ENCODE results near the gene RIPOR1. TPM values are rescaled to one million over a fixed set of nuclear protein-coding genes. Genes with fewer than 3 reads are reported as not detected.

RIPOR1 gene
- total RNA-seq, 1 experiment from 2014 or later, result 82.2 TPM

DNA sequence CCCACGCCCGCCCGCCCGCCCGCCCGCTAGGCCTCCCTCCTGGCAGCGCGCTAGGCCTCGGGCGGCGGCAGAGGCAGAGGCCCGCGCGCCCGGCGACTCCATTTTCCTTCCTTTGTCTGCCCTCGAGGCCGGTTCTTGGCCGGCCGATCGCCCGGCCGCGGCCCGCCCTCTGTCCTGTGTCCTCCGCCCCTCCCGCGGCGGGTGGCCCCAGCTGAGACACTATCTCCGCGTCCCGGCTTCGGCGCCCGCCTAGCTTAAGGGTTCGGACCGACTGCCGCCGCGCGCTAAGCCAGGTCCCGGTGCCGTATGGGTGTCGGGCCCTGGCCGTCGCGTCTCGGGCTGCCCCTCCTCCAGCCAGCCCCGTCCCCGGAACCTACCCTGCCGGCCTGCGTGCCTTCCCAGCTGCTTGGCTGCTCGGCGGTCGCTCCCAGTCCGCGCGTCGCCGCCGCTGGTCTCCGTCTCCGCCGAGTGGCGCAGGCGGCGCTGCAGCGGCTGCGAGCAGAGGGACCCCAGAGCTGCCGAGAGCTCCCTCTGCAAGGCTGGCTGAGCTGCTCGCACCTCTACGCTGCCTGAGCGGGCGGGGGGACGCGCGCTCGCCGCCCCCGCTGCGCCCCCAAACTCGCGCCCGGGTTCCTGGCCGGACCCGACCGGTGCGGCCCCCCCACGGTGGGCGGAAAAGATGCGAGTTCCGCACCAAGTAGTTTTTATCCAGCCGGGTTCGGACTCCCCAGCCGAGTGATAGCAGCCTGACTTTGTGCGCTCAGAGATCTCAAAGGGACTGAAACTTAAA, 34.5 kb downstream of the RIPOR1 start:
- CTCF ChIA-PET, result interaction anchor here (0.6 to 1.8 kb wide), 2 partner anchors 42 to 624 kb away, joined by 3 to 5 read pairs; no protein-coding TSS in a partner anchor
- in situ Hi-C loops (cut with HindIII; ENCODE audit: low pct_unique_long_range_greater_than_20kb, low sequenced_read_pairs), result no loop called here

GRCh38 chr16:67563708-67564468, 35.3 kb downstream of the RIPOR1 start:
- Histone ChIP-seq H3K27ac (ENCODE audit: low read length) (peak overlapping the region; percentile 86), H3K36me3 (ENCODE audit: control insufficient read depth, insufficient read depth, low read length) (peaks cover 5% of the 10 kb centered on the region; the same call in 1 of the 2 replicates), H3K27me3 (ENCODE audit: control insufficient read depth, insufficient read depth, low read length) (no peaks in the 10 kb centered on the region), H3K4me1 (ENCODE audit: control insufficient read depth, insufficient read depth, low read length) (peaks cover 11% of the 10 kb centered on the region), H3K4me3 (ENCODE audit: low read depth in 2 of 2, low read length in 2 of 2) (peak overlapping the region; percentile 78 to 92), H3K9me3 (ENCODE audit: control insufficient read depth, insufficient read depth, low read depth, low read length) (no peaks in the 10 kb centered on the region)
- ATAC-seq (no peak), DNase-seq (ENCODE audit: low read depth, low spot score) (no peak)
- in situ Hi-C loops (cut with HindIII; ENCODE audit: low pct_unique_long_range_greater_than_20kb, low sequenced_read_pairs) (no loop called here), intact Hi-C loops (cut with micrococcal nuclease; ENCODE audit: unreplicated experiment) (no loop called here)
- POLR2A ChIA-PET, result no interaction called here
- TF ChIP-seq POLR2AphosphoS5 (IDR thresholded peaks at IDR 0.05; ENCODE audit: low read depth, low read length), result no peak
- no peak for TF ChIP-seq SIN3A (IDR thresholded peaks at IDR 0.05; ENCODE audit: borderline replicate concordance, insufficient read depth, low read depth, low read length)
- BruUV-seq (replicated peaks), result no TSS peak
- CTCF ChIA-PET, result interaction anchor here (0.7 to 1.8 kb wide), 2 partner anchors 43 to 67 kb away, joined by 5 to 7 read pairs; no protein-coding TSS in a partner anchor

More for the DNA sequence above, 34.5 kb downstream of the RIPOR1 start:
- Histone ChIP-seq H3K9me3 (ENCODE audit: control insufficient read depth, insufficient read depth, low read depth, low read length) (no peaks in the 10 kb centered on the region), H3K4me3 (ENCODE audit: low read depth in 2 of 2, low read length in 2 of 2) (peak overlapping the region; percentile 78 to 92), H3K27ac (ENCODE audit: low read length) (peak overlapping the region; percentile 86), H3K4me1 (ENCODE audit: control insufficient read depth, insufficient read depth, low read length) (peaks cover 11% of the 10 kb centered on the region), H3K27me3 (ENCODE audit: control insufficient read depth, insufficient read depth, low read length) (no peaks in the 10 kb centered on the region), H3K36me3 (ENCODE audit: control insufficient read depth, insufficient read depth, low read length) (peaks cover 5% of the 10 kb centered on the region; the same call in 1 of the 2 replicates)
- peak; percentile 36 for ATAC-seq
- no peak for TF ChIP-seq REST (IDR thresholded peaks at IDR 0.05; ENCODE audit: insufficient read depth in 1 of 2, low read depth in 2 of 2, low read length in 1 of 2)
- TF ChIP-seq, protein P1, sequence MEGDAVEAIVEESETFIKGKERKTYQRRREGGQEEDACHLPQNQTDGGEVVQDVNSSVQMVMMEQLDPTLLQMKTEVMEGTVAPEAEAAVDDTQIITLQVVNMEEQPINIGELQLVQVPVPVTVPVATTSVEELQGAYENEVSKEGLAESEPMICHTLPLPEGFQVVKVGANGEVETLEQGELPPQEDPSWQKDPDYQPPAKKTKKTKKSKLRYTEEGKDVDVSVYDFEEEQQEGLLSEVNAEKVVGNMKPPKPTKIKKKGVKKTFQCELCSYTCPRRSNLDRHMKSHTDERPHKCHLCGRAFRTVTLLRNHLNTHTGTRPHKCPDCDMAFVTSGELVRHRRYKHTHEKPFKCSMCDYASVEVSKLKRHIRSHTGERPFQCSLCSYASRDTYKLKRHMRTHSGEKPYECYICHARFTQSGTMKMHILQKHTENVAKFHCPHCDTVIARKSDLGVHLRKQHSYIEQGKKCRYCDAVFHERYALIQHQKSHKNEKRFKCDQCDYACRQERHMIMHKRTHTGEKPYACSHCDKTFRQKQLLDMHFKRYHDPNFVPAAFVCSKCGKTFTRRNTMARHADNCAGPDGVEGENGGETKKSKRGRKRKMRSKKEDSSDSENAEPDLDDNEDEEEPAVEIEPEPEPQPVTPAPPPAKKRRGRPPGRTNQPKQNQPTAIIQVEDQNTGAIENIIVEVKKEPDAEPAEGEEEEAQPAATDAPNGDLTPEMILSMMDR (IDR thresholded peaks at IDR 0.05), result peak; percentile 47
- BruUV-seq (replicated peaks), result no TSS peak
- intact Hi-C loops (cut with micrococcal nuclease; ENCODE audit: unreplicated experiment), result no loop called here
- DNase-seq (ENCODE audit: low read depth, low spot score), result no peak
- POLR2A ChIA-PET, result no interaction called here
